ENCODE measurements around the gene SEMA6B.

DNA sequence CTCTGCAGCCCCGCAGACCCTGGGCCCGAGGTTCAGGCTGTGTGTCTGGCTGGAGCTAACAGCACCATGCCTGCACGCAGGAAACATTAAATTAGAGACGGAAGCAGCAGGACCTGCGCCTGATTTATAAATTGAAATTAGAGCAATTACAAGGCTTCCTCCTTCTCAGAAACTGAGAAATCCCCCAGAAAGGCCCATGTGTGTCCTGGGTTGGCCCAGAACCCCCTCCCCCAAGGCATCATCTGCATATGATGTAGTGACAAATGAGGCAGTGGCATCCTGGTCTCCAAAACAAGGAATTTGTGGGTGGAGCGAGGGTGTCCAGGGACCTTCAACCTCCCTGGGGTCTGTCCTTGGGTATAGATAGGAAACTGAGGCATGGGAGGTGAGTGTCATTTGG lies 27.2 kb upstream of the SEMA6B start:
- TF ChIP-seq, protein P1, sequence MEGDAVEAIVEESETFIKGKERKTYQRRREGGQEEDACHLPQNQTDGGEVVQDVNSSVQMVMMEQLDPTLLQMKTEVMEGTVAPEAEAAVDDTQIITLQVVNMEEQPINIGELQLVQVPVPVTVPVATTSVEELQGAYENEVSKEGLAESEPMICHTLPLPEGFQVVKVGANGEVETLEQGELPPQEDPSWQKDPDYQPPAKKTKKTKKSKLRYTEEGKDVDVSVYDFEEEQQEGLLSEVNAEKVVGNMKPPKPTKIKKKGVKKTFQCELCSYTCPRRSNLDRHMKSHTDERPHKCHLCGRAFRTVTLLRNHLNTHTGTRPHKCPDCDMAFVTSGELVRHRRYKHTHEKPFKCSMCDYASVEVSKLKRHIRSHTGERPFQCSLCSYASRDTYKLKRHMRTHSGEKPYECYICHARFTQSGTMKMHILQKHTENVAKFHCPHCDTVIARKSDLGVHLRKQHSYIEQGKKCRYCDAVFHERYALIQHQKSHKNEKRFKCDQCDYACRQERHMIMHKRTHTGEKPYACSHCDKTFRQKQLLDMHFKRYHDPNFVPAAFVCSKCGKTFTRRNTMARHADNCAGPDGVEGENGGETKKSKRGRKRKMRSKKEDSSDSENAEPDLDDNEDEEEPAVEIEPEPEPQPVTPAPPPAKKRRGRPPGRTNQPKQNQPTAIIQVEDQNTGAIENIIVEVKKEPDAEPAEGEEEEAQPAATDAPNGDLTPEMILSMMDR (IDR thresholded peaks at IDR 0.05): no peak
- no peak for TF ChIP-seq POLR2A (IDR thresholded peaks at IDR 0.05)
